K562 (cell line): ENCODE data around the gene DAPP1.

Experiments used
- CTCF ChIP-seq, 3 experiments: IDR thresholded peaks in 2 of 3; conservative IDR thresholded peaks in 1 of 3; 2 replicates each; pipeline ENCODE4 v1.5.1; 2011 to 2012; ENCODE audit warnings: low read length in 3 of 3, mild to moderate bottlenecking in 3 of 3, control low read depth in 2 of 3, improper control_type of control experiment in 1 of 3, inconsistent platforms in 1 of 3, low read depth in 1 of 3, mixed read lengths in 1 of 3, moderate library complexity in 1 of 3; ENCODE audit not compliant: insufficient read depth in 2 of 3
- EZH2 ChIP-seq: IDR thresholded peaks from 2 replicates; pipeline ENCODE4 v1.6.1; 2012; ENCODE audit warnings: low read depth, mild to moderate bottlenecking, inconsistent platforms, low read length, borderline replicate concordance
- MED1 ChIP-seq: sonication (generic); formaldehyde crosslinking; IDR thresholded peaks from 2 replicates; pipeline ENCODE4 v1.8.1; 2023; ENCODE audit warnings: missing genetic modification reagents, borderline replicate concordance
- NBN ChIP-seq: fragments of 450-650 bp; IDR thresholded peaks from 2 replicates; pipeline ENCODE4 v1.6.1; 2016; ENCODE audit warnings: low read depth, mild to moderate bottlenecking
- NRF1 ChIP-seq, 2 experiments: fragments of 450-650 bp; IDR thresholded peaks in 1 of 2; conservative IDR thresholded peaks in 1 of 2; 2 replicates each; pipeline ENCODE4 v1.6.1; 2014; ENCODE audit warnings: mild to moderate bottlenecking in 2 of 2
- POLR2A ChIP-seq: fragments of 450-650 bp; conservative IDR thresholded peaks from 2 replicates; pipeline ENCODE4 v1.6.1; 2016
- PREB ChIP-seq: sonication (generic); formaldehyde crosslinking; IDR thresholded peaks from 2 replicates; pipeline ENCODE4 v1.8.1; 2023; ENCODE audit warnings: mild to moderate bottlenecking, missing genetic modification reagents
- SRSF3 ChIP-seq: fragments of 200-400 bp; formaldehyde crosslinking; IDR thresholded peaks from 2 replicates; pipeline ENCODE4 v1.6.1; 2016; ENCODE audit warnings: mild to moderate bottlenecking, low read length, moderate library complexity; ENCODE audit not compliant: insufficient read depth
- ZKSCAN1 ChIP-seq: fragments of 150-350 bp; IDR thresholded peaks from 2 replicates; pipeline ENCODE4 v1.6.1; 2016; ENCODE audit warnings: low read depth, low read length
- ZNF134 ChIP-seq: fragments of 250-450 bp; sonication (Bioruptor Pico); conservative IDR thresholded peaks from 2 replicates; pipeline ENCODE4 v1.4.0; 2020
- TF ChIP-seq, protein P1 (sequence below): sonication (generic); formaldehyde crosslinking; IDR thresholded peaks from 2 replicates; pipeline ENCODE4 v1.5.0; 2020; ENCODE audit warnings: missing genetic modification reagents

GRCh38 chr4:99832758-99833157 lies 16.1 kb downstream of the DAPP1 start:
- TF ChIP-seq PREB (CRISPR knock-in tag) (no peak), CTCF (IDR thresholded peaks at IDR 0.05 in 2 of 3, conservative IDR thresholded peaks at IDR 0.05 in 1 of 3; ENCODE audit: insufficient read depth in 2 of 3, low read depth in 1 of 3, low read length in 3 of 3) (no peak), ZNF134 (no peak), POLR2A (no peak), MED1 (CRISPR knock-in tag) (no peak), ZKSCAN1 (no peak), SRSF3 (no peak), EZH2 (no peak), NRF1 (conservative IDR thresholded peaks at IDR 0.05 in 1 of 2, IDR thresholded peaks at IDR 0.05 in 1 of 2) (no peak), NBN (no peak)
- TF ChIP-seq, protein P1, sequence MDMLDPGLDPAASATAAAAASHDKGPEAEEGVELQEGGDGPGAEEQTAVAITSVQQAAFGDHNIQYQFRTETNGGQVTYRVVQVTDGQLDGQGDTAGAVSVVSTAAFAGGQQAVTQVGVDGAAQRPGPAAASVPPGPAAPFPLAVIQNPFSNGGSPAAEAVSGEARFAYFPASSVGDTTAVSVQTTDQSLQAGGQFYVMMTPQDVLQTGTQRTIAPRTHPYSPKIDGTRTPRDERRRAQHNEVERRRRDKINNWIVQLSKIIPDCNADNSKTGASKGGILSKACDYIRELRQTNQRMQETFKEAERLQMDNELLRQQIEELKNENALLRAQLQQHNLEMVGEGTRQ (CRISPR knock-in tag): no peak
